ENCODE measurements around the gene CBX4.

The CBX4 gene

DNA sequence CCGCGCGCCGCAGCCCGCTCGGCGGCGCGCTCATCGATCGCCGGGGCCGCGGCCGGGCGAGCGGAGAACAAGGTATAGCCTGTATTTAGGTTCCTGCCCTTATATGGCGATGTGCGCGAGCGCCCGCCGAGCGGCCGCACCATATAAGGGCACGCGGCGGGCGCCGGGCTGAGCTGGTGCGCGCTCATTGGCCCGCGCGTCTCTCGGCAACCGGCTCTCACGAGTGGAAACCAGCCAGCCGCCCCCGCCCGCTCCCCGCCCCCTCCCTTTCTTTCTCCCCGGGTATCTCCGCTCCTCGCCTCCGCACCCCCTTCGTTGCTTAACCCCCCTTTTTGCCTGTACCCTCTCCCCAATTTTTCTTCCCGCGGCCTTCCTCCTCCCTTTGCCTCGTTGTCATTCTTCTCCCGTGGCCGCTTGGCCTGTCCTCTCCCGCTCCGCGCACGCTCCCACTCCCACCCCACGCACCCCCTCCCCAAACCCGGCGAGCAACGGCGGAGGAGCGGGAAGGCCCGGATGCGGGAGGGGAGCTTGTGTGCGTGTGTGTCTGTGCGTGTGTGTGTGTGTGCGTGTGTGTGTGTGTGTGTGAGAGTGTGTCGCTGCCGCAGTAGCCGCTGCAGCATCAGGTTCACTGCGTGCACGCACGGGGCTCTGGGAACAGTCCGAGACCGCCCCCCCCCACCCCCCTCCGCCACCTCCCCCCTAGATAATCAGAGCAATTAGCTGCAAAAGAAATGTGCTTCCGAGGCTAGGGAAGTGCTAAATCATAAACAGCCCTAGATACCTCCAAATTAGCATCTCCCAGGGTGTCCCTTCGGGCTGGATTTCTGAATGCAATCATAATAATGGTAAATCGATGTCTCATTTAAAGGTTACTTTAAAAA lies 28.9 kb downstream of the CBX4 start:
- peak; percentile 88 for DNase-seq

DNA sequence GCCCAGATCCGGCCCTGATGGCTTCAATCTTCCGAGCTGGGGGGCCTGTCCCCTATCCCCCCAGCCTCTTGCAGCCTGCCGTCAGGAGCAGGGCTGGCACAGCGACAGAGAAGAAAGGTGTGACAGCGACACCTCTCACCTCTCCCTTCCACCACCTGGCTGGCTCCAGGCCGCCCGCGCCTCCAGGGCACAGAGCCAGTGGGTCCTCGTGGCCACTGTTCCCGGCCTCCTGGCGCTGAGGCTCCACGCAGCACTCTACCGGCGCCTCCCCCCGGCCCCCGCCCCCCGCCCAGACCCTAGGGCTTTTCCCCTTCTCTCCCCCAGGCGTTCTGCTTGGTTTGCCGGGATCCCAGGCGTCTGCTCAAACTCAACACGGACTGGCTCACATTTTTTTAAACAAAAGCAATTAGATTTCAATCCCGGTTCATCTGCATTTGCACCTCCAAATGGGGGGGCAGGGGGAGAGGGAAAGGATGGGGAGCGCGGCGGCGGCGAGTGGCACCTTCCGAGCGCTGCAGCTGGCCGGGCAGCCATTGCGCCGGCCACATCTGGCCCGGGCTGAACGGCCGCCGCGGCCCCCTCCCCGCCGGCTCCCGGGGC lies 29.6 kb downstream of the CBX4 start:
- no peak for DNase-seq

DNA sequence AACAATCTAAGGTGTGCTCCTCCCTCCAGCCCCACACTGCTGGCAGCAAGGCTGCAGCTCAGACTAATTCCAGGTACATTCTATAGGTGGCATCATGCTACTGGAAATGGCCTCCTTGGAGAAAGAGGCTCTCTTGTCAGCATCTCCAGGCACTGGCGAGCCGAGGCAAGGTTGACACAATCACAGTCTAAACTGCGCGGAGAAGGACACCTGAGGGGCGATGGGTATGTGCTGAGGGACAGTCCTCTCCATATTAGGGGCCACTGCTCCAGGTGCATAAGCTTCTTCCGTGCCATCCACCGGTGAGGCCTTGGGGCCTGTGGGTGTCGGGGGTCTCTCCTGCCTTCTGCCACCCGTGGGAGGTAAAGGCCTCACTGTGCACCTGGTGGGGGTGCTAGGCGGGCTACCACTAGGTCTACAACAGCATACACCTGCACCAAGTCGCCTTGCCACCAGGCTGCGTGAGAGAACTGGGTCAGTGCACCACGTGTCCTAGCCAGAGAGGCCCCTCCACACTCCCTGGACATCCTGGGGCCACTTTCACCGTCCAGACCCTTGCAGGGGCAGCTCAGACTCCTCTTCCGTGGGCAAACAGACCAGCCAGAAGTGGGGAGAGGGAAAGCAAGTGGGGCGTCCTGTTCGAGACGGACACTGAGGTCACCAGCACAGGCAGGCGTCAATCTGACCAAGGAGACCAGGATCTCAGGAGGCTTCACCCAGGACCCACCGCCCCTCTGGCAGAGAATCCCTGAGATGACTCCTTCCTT lies 30.3 kb downstream of the CBX4 start:
- DNase-seq, result peak; percentile 63

DNA sequence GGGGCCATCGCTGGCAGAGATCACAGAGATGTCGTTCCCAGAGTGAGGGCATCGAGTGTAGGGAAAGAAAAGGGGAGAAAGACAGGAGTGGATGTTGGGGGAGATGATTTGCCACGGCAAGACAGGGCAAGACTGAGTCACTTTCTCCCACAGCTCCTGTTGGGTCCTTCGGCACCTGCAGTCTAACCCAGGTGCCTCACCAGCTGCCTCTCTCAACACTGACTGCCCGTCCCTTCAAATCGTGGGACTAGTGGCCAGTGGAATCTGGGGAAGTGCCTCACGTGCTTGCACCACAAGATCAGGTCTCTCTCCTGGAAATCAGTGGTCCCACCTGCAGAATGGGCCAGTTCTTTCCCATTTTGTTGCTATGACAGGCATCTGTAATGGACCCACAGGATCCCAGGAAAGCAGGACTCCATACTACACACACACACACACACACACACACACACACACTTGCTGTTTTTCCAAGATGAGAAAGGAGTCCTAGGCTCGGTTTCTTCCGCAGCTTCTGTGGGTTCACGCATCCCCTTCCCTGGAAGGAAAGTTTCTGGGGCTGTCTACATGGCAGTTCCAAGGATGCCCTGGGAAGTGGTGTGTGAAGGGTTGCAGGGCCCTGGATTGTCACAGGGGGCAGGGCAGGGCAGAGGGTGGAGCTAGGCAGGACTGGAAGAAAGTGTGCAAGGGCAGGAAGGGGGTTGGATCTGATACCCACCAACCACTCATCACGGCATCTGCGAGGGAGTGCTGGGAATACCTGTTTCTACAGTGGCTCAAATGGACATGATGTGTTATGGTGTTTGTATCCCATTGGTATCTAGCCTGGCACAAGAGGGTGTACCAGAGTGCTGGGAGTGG lies 32.1 kb downstream of the CBX4 start:
- no peak for DNase-seq

GRCh38 chr17:79806446-79806760 lies 32.8 kb downstream of the CBX4 start:
- DNase-seq, result no peak

GRCh38 chr17:79804856-79805696 lies 34.2 kb downstream of the CBX4 start:
- DNase-seq, result no peak

DNA sequence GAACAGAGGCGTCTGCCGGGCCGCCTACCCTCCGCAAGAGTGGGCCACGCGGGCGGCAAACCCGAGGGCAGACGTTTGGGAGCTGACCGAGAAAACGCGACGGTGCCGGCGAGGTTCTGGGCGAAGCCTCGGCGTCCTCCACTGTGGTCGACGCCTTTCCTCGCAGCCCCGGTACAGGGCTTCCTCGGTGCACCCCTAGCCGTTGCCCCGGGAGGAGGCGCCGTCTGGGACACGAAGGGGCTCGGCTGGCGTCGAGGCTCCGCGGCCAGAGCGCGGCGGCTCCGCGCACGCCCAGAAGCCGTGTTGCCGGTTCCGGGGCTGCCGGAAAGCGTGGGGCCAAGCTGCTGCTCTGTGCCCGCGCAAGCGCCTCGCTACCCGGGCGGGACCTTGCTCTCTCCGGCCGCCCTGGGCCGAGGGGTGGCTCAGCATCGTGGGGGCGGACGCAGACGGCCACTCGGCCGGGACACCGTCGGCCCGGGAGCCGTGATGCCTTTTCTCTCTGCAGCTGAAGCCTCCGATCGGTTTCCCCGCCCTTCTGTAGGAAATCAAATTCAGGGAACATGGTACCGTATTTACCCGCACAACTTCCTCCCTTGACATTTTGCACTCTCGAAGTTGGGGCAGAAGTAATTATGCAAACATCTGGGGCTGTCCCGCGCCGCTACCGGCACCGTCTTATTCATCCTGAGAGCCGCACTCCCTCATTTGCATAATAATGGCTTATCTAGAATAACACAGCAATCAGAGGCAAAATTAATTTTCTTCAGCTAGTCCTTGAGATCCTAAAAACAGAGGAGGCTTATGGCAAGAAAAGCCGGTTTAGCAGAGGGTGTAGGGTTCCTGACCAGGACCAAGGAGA lies 35.0 kb downstream of the CBX4 start:
- peak; percentile 46 for DNase-seq

- DNase-seq, result peak; percentile 60
These were observed 35.7 kb downstream of the CBX4 start for GRCh38 chr17:79803421-79803996.

DNA sequence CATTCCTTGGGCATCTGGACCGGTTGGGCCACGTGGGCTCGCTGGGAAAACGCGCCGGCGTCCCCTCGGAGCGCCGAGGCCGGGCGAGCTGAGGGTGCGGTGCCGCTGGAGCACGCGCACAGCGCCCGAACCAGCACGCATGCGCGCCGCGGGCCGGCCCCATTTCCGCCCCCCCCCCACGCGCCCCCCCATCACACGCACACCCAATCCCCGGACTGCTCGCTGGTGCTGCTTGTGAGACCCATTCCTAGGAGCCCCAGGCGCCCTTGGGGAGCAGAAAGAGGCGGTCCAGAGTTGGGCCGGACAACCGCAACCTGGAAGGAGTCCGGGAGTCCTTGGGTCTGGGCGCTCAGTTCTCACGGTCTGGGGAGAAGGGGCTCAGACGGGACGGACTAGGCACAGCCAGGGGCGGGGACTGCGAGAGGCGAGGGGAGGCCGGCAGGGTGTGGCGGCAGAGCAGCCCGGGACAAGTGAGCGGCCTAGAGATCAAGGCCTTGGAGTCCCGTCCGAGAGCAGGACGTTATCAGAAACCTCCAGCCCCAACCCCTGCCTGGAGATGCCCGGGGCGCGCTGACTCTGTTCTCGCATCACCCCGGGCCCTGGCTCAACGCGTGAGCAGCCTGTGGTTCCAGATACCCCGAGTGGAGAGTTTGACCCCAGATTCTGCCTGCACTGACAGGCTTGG lies 36.4 kb downstream of the CBX4 start:
- peak; percentile 88 for DNase-seq

DNA sequence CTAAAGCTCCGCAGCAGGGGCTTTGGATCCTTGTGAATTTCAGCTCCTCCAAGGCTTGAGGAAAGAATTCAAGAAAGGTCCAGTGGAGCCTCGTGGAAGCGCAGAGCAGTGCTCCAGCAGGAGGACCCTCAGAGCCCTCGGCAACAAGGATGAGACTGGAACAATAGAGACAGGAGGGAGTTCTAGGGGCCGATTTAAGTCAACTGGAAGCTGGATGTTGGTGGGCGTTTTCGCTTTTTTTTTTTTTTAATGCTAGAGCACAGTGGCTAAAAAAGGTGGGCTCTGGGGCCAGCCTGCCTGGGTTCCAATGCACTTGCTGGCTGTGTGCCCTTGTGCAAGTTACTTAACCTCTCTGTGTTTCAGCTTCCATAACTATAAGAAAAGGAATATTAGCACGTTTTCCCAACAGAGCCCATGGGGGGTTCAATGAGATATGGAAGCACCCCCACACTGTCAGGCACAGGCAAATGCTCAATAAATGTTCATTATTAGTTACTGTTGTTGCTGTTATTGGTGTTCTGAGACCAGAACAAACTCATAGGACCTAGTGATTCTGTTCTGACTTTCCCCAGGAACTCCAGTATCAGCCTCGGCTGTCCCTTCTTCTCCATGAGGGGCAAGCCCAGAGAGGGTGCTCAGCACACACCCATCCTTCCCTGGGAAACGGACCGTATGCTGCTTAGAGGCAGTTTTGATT lies 37.1 kb downstream of the CBX4 start:
- DNase-seq, result no peak

GRCh38 chr17:79801156-79802038 lies 37.8 kb downstream of the CBX4 start:
- peak; percentile 36 for DNase-seq

GRCh38 chr17:79800325-79801155 lies 38.7 kb downstream of the CBX4 start:
- DNase-seq, result peak; percentile 72

- peak; percentile 37 for DNase-seq
These were observed 39.5 kb downstream of the CBX4 start for GRCh38 chr17:79799538-79800324.

- peak; percentile 47 for DNase-seq
These were observed 40.1 kb downstream of the CBX4 start for GRCh38 chr17:79799174-79799537.

- no peak for DNase-seq
These were observed 40.7 kb downstream of the CBX4 start for GRCh38 chr17:79798299-79799173.

Measured in hematopoietic multipotent progenitor cell treated with erythropoietin and hydrocortisone succinate and interleukin-3 and kit ligand, for 6 days (in vitro differentiated cells).